Tibial nerve (tissue), 4 donors: ENCODE data around the gene PPP6R2.

ENCODE experiments used
- EP300 ChIP-seq, 2 donors: sonication (generic); formaldehyde crosslinking; IDR thresholded peaks; one replicate each; pipeline ENCODE4 v1.6.1; 2017; ENCODE audit warnings: antibody characterized with exemption in 2 of 2, mild to moderate bottlenecking in 1 of 2
- POLR2A ChIP-seq, 2 donors: fragments of 450-650 bp; IDR thresholded peaks; one replicate each; pipeline ENCODE4 v1.6.1; 2017; ENCODE audit warnings: antibody characterized with exemption in 2 of 2, mild to moderate bottlenecking in 2 of 2, moderate library complexity in 2 of 2
- TF ChIP-seq, protein P1 (sequence below), 5 experiments: fragments of 200-600 bp in 3 of 5; fragments of 450-650 bp in 2 of 5; sonication (generic) in 3 of 5; IDR thresholded peaks; one replicate each; pipeline ENCODE4 v1.5.1; 2016 to 2019; ENCODE audit warnings: antibody characterized with exemption in 5 of 5, mild to moderate bottlenecking in 3 of 5, moderate library complexity in 2 of 5

DNA sequence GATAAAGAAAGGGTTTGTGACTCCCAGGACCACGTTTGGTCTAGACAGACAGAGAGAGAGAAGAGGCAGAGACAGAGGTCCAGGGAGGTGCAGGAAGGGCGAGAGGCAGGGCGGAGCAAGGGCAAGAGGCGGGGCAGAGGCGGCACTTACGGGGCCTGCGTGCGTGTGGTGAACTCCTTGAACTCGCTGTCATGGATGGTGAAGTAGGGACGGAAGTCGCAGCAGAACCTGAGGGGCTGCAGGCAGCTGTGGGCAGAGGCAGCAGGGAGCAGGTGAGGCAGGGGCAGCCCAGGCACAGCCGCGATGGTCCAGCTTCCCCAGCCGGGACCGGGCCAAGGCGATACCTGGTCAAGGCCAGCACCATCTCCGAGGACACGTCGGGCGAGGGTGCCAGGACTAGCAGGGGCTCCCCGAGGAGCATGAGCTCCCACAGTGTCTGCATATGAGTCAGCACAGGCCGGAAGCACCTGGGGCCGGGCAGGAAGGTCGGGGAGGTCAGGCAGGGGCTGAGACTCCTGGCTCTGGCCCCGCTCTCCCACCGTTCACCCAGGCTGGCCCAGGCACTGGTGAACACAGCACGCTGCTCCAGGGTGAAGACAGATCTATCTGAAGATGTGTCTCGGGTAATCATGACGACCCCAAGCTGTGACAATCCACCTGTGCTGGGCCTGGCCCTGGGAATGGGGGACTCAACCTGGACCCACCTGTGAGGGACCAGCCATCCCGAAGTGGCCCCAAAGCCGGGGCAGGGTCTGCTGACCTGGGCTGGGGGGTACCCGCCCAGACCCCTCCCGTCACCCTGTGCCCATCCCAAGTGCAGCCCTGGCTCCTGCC lies 28.5 kb upstream of the PPP6R2 start:
- TF ChIP-seq, protein P1, sequence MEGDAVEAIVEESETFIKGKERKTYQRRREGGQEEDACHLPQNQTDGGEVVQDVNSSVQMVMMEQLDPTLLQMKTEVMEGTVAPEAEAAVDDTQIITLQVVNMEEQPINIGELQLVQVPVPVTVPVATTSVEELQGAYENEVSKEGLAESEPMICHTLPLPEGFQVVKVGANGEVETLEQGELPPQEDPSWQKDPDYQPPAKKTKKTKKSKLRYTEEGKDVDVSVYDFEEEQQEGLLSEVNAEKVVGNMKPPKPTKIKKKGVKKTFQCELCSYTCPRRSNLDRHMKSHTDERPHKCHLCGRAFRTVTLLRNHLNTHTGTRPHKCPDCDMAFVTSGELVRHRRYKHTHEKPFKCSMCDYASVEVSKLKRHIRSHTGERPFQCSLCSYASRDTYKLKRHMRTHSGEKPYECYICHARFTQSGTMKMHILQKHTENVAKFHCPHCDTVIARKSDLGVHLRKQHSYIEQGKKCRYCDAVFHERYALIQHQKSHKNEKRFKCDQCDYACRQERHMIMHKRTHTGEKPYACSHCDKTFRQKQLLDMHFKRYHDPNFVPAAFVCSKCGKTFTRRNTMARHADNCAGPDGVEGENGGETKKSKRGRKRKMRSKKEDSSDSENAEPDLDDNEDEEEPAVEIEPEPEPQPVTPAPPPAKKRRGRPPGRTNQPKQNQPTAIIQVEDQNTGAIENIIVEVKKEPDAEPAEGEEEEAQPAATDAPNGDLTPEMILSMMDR (IDR thresholded peaks at IDR 0.05), result no peak
- TF ChIP-seq POLR2A (IDR thresholded peaks at IDR 0.05) (no peak), EP300 (IDR thresholded peaks at IDR 0.05) (no peak)
